ENCODE measurements around the gene RAPH1. TPM values are rescaled to one million over a fixed set of nuclear protein-coding genes. Genes with fewer than 3 reads are reported as not detected.

Gene RAPH1
- total RNA-seq, 1 experiment from 2014 or later = 114 TPM

GRCh38 chr2:203583084-203583695, 48.1 kb upstream of the RAPH1 start:
- Histone ChIP-seq H3K4me3 (ENCODE audit: low read depth, low read length) (no peak overlapping the region), H3K9me3 (no peaks in the 10 kb centered on the region), H3K36me3 (ENCODE audit: control insufficient read depth, insufficient read depth, low read length) (no peaks in the 10 kb centered on the region), H3K4me1 (peaks cover 44% of the 10 kb centered on the region), H3K27me3 (replicated peaks; ENCODE audit: control insufficient read depth, insufficient read depth, low read length) (no peaks in the 10 kb centered on the region)
- POLR2A ChIA-PET = no interaction called here
- no peak overlapping the region for H3K27ac Mint-ChIP-seq (ENCODE audit: unreplicated experiment)
- no peak for DNase-seq
- intact Hi-C loops (cut with micrococcal nuclease; ENCODE audit: unreplicated experiment) = no loop called here
- no peaks in the 10 kb centered on the region for H3K27me3 Mint-ChIP-seq (ENCODE audit: insufficient read depth, unreplicated experiment)
- no peaks in the 10 kb centered on the region for H3K9me3 Mint-ChIP-seq (ENCODE audit: unreplicated experiment)
- no TSS peak for BruUV-seq (replicated peaks)
- no peak overlapping the region for H3K4me3 Mint-ChIP-seq (ENCODE audit: unreplicated experiment)
- H3K4me1 Mint-ChIP-seq (ENCODE audit: low read depth, unreplicated experiment) = peaks cover 36% of the 10 kb centered on the region
- peaks cover 8% of the 10 kb centered on the region for H3K36me3 Mint-ChIP-seq (ENCODE audit: insufficient read depth, unreplicated experiment)
- CTCF ChIA-PET = no interaction called here
- TF ChIP-seq CTCF (IDR thresholded peaks at IDR 0.05; ENCODE audit: insufficient read depth in 1 of 2, low read depth in 1 of 2, low read length in 1 of 2, severe bottlenecking in 1 of 2, unreplicated experiment in 1 of 2) = no peak

GRCh38 chr2:203582468-203582867, 47.4 kb upstream of the RAPH1 start:
- no peak for DNase-seq
- no peaks in the 10 kb centered on the region for H3K36me3 ChIP-seq (ENCODE audit: control insufficient read depth, insufficient read depth, low read length)
- H3K4me3 ChIP-seq (ENCODE audit: low read depth, low read length) = no peak overlapping the region
- no TSS peak for BruUV-seq (replicated peaks)
- Mint-ChIP-seq H3K4me1 (ENCODE audit: low read depth, unreplicated experiment) (peaks cover 36% of the 10 kb centered on the region), H3K27ac (ENCODE audit: unreplicated experiment) (no peak overlapping the region), H3K36me3 (ENCODE audit: insufficient read depth, unreplicated experiment) (peaks cover 8% of the 10 kb centered on the region), H3K27me3 (ENCODE audit: insufficient read depth, unreplicated experiment) (no peaks in the 10 kb centered on the region), H3K4me3 (ENCODE audit: unreplicated experiment) (no peak overlapping the region), H3K9me3 (ENCODE audit: unreplicated experiment) (no peaks in the 10 kb centered on the region)
- no peaks in the 10 kb centered on the region for H3K9me3 ChIP-seq
- peaks cover 46% of the 10 kb centered on the region for H3K4me1 ChIP-seq
- intact Hi-C loops (cut with micrococcal nuclease; ENCODE audit: unreplicated experiment) = no loop called here
- POLR2A ChIA-PET = no interaction called here
- no peak for TF ChIP-seq CTCF (IDR thresholded peaks at IDR 0.05; ENCODE audit: insufficient read depth in 1 of 2, low read depth in 1 of 2, low read length in 1 of 2, severe bottlenecking in 1 of 2, unreplicated experiment in 1 of 2)
- CTCF ChIA-PET = no interaction called here
- H3K27me3 ChIP-seq (replicated peaks; ENCODE audit: control insufficient read depth, insufficient read depth, low read length) = no peaks in the 10 kb centered on the region

- peaks cover 46% of the 10 kb centered on the region for H3K4me1 ChIP-seq
- no peak overlapping the region for H3K4me3 ChIP-seq (ENCODE audit: low read depth, low read length)
- no peak overlapping the region for H3K4me3 Mint-ChIP-seq (ENCODE audit: unreplicated experiment)
- no TSS peak for BruUV-seq (replicated peaks)
- no peaks in the 10 kb centered on the region for H3K36me3 ChIP-seq (ENCODE audit: control insufficient read depth, insufficient read depth, low read length)
- H3K36me3 Mint-ChIP-seq (ENCODE audit: insufficient read depth, unreplicated experiment) = peaks cover 8% of the 10 kb centered on the region
- no peaks in the 10 kb centered on the region for H3K27me3 ChIP-seq (replicated peaks; ENCODE audit: control insufficient read depth, insufficient read depth, low read length)
- no peak for DNase-seq
- POLR2A ChIA-PET = no interaction called here
- H3K9me3 Mint-ChIP-seq (ENCODE audit: unreplicated experiment) = no peaks in the 10 kb centered on the region
- no peaks in the 10 kb centered on the region for H3K27me3 Mint-ChIP-seq (ENCODE audit: insufficient read depth, unreplicated experiment)
- CTCF ChIA-PET = no interaction called here
- H3K27ac Mint-ChIP-seq (ENCODE audit: unreplicated experiment) = no peak overlapping the region
- H3K4me1 Mint-ChIP-seq (ENCODE audit: low read depth, unreplicated experiment) = peaks cover 28% of the 10 kb centered on the region
- H3K9me3 ChIP-seq = no peaks in the 10 kb centered on the region
- intact Hi-C loops (cut with micrococcal nuclease; ENCODE audit: unreplicated experiment) = no loop called here
- no peak for TF ChIP-seq CTCF (IDR thresholded peaks at IDR 0.05; ENCODE audit: insufficient read depth in 1 of 2, low read depth in 1 of 2, low read length in 1 of 2, severe bottlenecking in 1 of 2, unreplicated experiment in 1 of 2)
Measured at GRCh38 chr2:203580844-203581243, 45.7 kb upstream of the RAPH1 start.

Measured in Caco-2 (cell line).